PC-9 (cell line): ENCODE results near the gene MCM9. TPM values are rescaled to one million over a fixed set of nuclear protein-coding genes. Genes with fewer than 3 reads are reported as not detected.

ENCODE experiments used
- BruUV-seq: library from RNA; stranded (reverse); fragments of 400-500 nt; replicated peaks from 2 replicates; lab custom pipeline; 2021; lab: Mats Ljungman, UMichigan
- CTCF ChIA-PET: fragments of 300-600 bp; sonication (Branson Sonifier 250); formaldehyde crosslinking; loops from one replicate; lab custom pipeline; 2022; ENCODE audit warnings: antibody characterized with exemption; lab: Charles Lee
- POLR2A ChIA-PET: fragments of 300-600 bp; sonication (Branson Sonifier 250); formaldehyde crosslinking; loops from one replicate; lab custom pipeline; 2022; ENCODE audit warnings: antibody characterized with exemption; ENCODE audit not compliant: unreplicated experiment; lab: Charles Lee
- DNase-seq, 2 experiments: peaks; one replicate each; pipeline versions ENCODE4 v3.0.0 to v3.0.0-alpha.2; 2015 to 2022; ENCODE audit warnings: mixed read lengths in 1 of 2
- H2AFZ ChIP-seq: fragments of 200-600 bp; sonication (generic); 2 replicates; pipeline ENCODE4 v1.8.1; 2017; ENCODE audit warnings: antibody characterized with exemption
- H3F3A ChIP-seq: fragments of 200-600 bp; sonication (generic); 2 replicates; pipeline ENCODE4 v1.8.1; 2017; ENCODE audit warnings: antibody characterized with exemption, mild to moderate bottlenecking, low read depth; ENCODE audit not compliant: insufficient read depth
- H3K27ac ChIP-seq: fragments of 200-600 bp; sonication (generic); 2 replicates; pipeline ENCODE4 v1.6.1; 2016; ENCODE audit warnings: mixed run types
- H3K27me3 ChIP-seq: fragments of 200-600 bp; sonication (generic); 2 replicates; pipeline ENCODE4 v1.6.1; 2016; ENCODE audit warnings: low read depth, mixed run types; ENCODE audit not compliant: insufficient read depth
- H3K36me3 ChIP-seq: fragments of 200-600 bp; sonication (generic); 2 replicates; pipeline ENCODE4 v1.6.1; 2016; ENCODE audit warnings: low read depth, mixed run types
- H3K4me1 ChIP-seq: fragments of 200-600 bp; sonication (generic); replicated peaks from 2 replicates; pipeline ENCODE4 v1.6.1; 2016; ENCODE audit warnings: mixed run types; ENCODE audit not compliant: insufficient read depth
- H3K4me2 ChIP-seq: fragments of 200-600 bp; sonication (generic); 2 replicates; pipeline ENCODE4 v1.6.1; 2017; ENCODE audit warnings: mixed run types
- H3K4me3 ChIP-seq: fragments of 200-600 bp; sonication (generic); 2 replicates; pipeline ENCODE4 v1.6.1; 2016; ENCODE audit warnings: mixed run types
- H3K79me2 ChIP-seq: fragments of 200-600 bp; sonication (generic); 2 replicates; pipeline ENCODE4 v1.6.1; 2017; ENCODE audit warnings: low read depth, mixed run types
- H3K9me2 ChIP-seq: fragments of 200-600 bp; sonication (generic); 2 replicates; pipeline ENCODE4 v1.8.1; 2017; ENCODE audit warnings: mild to moderate bottlenecking; ENCODE audit not compliant: insufficient read depth
- H3K9me3 ChIP-seq: fragments of 200-600 bp; sonication (generic); 2 replicates; pipeline ENCODE4 v1.8.1; 2016; ENCODE audit warnings: low read depth; ENCODE audit not compliant: insufficient read depth
- H4K20me1 ChIP-seq: fragments of 200-600 bp; sonication (generic); 2 replicates; pipeline ENCODE4 v1.8.1; 2017; ENCODE audit not compliant: insufficient read depth
- EZH2 ChIP-seq: fragments of 200-600 bp; sonication (generic); IDR thresholded peaks from 2 replicates; pipeline ENCODE4 v1.8.0; 2017; ENCODE audit warnings: antibody characterized with exemption, low read depth
- intact Hi-C: fragments of 100-400 bp; cut with micrococcal nuclease; formaldehyde crosslinking; loops from one replicate; pipeline ENCODE4 v1.10.0; 2022; ENCODE audit not compliant: unreplicated experiment
- total RNA-seq: library from RNA; stranded (reverse); gene quantifications from 2 replicates; pipeline ENCODE4 v1.2.3, GENCODE V29; 2021
- TF ChIP-seq, protein P1 (sequence below): fragments of 200-600 bp; sonication (generic); conservative IDR thresholded peaks from 2 replicates; pipeline ENCODE4 v1.6.1; 2017; ENCODE audit warnings: mixed run types, antibody characterized with exemption, mild to moderate bottlenecking, moderate library complexity

Gene MCM9
- total RNA-seq, 1 experiment from 2014 or later = 18.1 TPM

DNA sequence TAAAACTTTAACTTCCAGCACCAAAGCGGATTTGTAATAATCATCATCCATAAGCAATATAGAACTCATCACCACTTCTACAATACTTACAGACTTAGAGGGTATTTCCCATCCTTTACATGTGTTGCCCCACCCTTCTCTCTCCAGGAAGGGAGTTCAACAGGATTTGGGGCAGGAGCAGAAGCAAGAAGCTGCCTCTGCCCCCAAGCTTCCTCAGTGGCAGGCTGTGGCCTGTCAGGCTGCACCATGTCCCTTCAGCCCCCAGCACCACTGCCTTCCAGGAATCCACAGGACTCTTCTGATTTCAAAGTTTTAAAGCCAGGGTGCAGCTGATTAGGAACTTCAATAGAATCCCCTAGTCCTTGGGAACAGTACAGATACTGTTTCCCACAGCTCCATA is 36.7 kb upstream of the MCM9 start:
- Histone ChIP-seq H3K9me3 (no peaks in the 10 kb centered on the region), H3K79me2 (no peaks in the 10 kb centered on the region), H3K27me3 (no peaks in the 10 kb centered on the region), H3K9me2 (no peaks in the 10 kb centered on the region), H2AFZ (no peak overlapping the region), H4K20me1 (no peaks in the 10 kb centered on the region), H3K4me1 (no peaks in the 10 kb centered on the region), H3K4me3 (no peak overlapping the region), H3K36me3 (no peaks in the 10 kb centered on the region), H3K27ac (no peak overlapping the region), H3F3A (no peaks in the 10 kb centered on the region), H3K4me2 (no peak overlapping the region)
- CTCF ChIA-PET = no interaction called here
- intact Hi-C loops = loop anchor here (5.0 to 10.0 kb wide), 2 partner anchors 407 to 639 kb away; no protein-coding TSS in a partner anchor
- no peak for DNase-seq
- no TSS peak for BruUV-seq
- POLR2A ChIA-PET = no interaction called here
- TF ChIP-seq, protein P1, sequence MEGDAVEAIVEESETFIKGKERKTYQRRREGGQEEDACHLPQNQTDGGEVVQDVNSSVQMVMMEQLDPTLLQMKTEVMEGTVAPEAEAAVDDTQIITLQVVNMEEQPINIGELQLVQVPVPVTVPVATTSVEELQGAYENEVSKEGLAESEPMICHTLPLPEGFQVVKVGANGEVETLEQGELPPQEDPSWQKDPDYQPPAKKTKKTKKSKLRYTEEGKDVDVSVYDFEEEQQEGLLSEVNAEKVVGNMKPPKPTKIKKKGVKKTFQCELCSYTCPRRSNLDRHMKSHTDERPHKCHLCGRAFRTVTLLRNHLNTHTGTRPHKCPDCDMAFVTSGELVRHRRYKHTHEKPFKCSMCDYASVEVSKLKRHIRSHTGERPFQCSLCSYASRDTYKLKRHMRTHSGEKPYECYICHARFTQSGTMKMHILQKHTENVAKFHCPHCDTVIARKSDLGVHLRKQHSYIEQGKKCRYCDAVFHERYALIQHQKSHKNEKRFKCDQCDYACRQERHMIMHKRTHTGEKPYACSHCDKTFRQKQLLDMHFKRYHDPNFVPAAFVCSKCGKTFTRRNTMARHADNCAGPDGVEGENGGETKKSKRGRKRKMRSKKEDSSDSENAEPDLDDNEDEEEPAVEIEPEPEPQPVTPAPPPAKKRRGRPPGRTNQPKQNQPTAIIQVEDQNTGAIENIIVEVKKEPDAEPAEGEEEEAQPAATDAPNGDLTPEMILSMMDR = no peak
- no peak for TF ChIP-seq EZH2

DNA sequence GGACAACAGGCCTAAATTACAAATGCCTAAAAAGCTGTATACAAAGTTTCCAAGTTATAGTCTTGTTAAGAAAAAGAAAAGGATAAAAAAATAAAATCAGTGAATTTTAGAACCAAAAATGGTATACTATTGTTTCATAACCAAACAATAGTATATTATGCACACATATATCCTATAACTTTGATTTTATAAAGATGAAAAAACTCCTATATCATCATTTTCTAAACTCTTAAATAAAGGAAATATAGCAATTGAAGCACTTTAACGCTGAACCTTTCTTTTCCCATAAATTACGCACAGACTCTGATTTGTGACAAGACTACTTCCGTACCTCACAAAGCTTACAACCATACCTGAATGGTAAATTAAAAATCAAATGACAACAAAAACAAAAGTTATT is 35.9 kb upstream of the MCM9 start:
- no TSS peak for BruUV-seq
- POLR2A ChIA-PET = no interaction called here
- Histone ChIP-seq H4K20me1 (no peaks in the 10 kb centered on the region), H3K4me3 (no peak overlapping the region), H3K27ac (no peak overlapping the region), H3K27me3 (no peaks in the 10 kb centered on the region), H3F3A (no peaks in the 10 kb centered on the region), H3K4me2 (no peak overlapping the region), H3K9me3 (no peaks in the 10 kb centered on the region), H2AFZ (no peak overlapping the region), H3K9me2 (no peaks in the 10 kb centered on the region), H3K79me2 (no peaks in the 10 kb centered on the region), H3K4me1 (no peaks in the 10 kb centered on the region), H3K36me3 (no peaks in the 10 kb centered on the region)
- intact Hi-C loops = loop anchor here (5.0 to 10.0 kb wide), 2 partner anchors 406 to 639 kb away; no protein-coding TSS in a partner anchor
- CTCF ChIA-PET = no interaction called here
- no peak for DNase-seq
- TF ChIP-seq, protein P1 = no peak
- no peak for TF ChIP-seq EZH2

DNA sequence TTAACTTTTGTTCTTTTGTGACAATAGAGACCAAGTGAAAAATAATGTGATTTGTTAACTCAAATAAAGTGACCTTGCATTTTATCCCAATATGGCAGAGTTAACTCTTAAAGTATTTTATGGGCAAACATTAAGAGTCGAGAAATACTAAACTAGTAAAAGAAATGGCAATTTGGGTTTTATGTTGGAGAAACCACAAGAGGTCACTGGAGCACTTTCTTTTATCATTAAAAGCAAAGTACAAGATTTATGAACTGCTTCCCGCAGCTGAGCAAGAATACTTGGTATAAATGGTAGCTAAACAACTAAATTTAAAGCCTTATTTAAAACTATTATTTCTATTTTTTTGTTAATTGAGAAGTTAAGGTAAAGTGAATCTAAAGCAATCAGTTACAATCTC is 33.5 kb upstream of the MCM9 start:
- no peak for TF ChIP-seq EZH2
- TF ChIP-seq, protein P1 = peak; percentile 64
- H3K27me3 ChIP-seq = no peaks in the 10 kb centered on the region
- no peaks in the 10 kb centered on the region for H4K20me1 ChIP-seq
- ChIA-PET CTCF (interaction anchor here (1.4 kb wide), 1 partner anchor 142 kb away, joined by 7 read pairs; no protein-coding TSS in a partner anchor), POLR2A (interaction anchor here (0.6 kb wide), 1 partner anchor 1019 kb away, joined by 5 read pairs; no protein-coding TSS in a partner anchor)
- H3K36me3 ChIP-seq = no peaks in the 10 kb centered on the region
- H3K4me3 ChIP-seq = no peak overlapping the region
- no TSS peak for BruUV-seq
- no peaks in the 10 kb centered on the region for H3K79me2 ChIP-seq
- no peaks in the 10 kb centered on the region for H3K9me3 ChIP-seq
- no peak overlapping the region for H3K4me2 ChIP-seq
- no peaks in the 10 kb centered on the region for H3F3A ChIP-seq
- H3K4me1 ChIP-seq = no peaks in the 10 kb centered on the region
- H3K9me2 ChIP-seq = no peaks in the 10 kb centered on the region
- no peak overlapping the region for H3K27ac ChIP-seq
- intact Hi-C loops = loop anchor here (2.0 kb wide), 1 partner anchor 142 kb away; no protein-coding TSS in a partner anchor
- no peak overlapping the region for H2AFZ ChIP-seq
- DNase-seq = no peak
